KMS-11 (cell line): ENCODE results near the gene KLHDC8B.
"Not testable (repeated sequence)": the region's sequence is repeated elsewhere in the genome, so short reads cannot be mapped to it uniquely, and the experiment has no call there.

Source experiments
- H2AFZ ChIP-seq: fragments of 200-600 bp; sonication (generic); 2 replicates; pipeline ENCODE4 v1.6.1; 2016; ENCODE audit warnings: antibody characterized with exemption, mixed run types, low read depth
- H3K27ac ChIP-seq: fragments of 200-600 bp; sonication (generic); 2 replicates; pipeline ENCODE4 v1.6.1; 2016; ENCODE audit warnings: mild to moderate bottlenecking, mixed run types
- H3K27me3 ChIP-seq: fragments of 200-600 bp; sonication (generic); 2 replicates; pipeline ENCODE4 v1.6.1; 2017; ENCODE audit warnings: mild to moderate bottlenecking, low read depth, mixed run types, moderate library complexity; ENCODE audit not compliant: insufficient read depth
- H3K36me3 ChIP-seq: fragments of 200-600 bp; sonication (generic); 2 replicates; pipeline ENCODE4 v1.6.1; 2017; ENCODE audit warnings: mild to moderate bottlenecking, mixed run types; ENCODE audit not compliant: insufficient read depth
- H3K4me1 ChIP-seq: fragments of 200-600 bp; sonication (generic); 2 replicates; pipeline ENCODE4 v1.6.1; 2016; ENCODE audit warnings: mild to moderate bottlenecking, low read depth, mixed run types; ENCODE audit not compliant: poor library complexity, severe bottlenecking
- H3K4me2 ChIP-seq: fragments of 200-600 bp; sonication (generic); 2 replicates; pipeline ENCODE4 v1.7.0; 2016; ENCODE audit warnings: mild to moderate bottlenecking, mixed run types
- H3K4me3 ChIP-seq: fragments of 200-600 bp; sonication (generic); IDR thresholded peaks from 2 replicates; pipeline ENCODE4 v1.6.1; 2017; ENCODE audit warnings: low read depth, low read length, mixed read lengths; ENCODE audit not compliant: insufficient read depth
- H3K79me2 ChIP-seq: fragments of 200-600 bp; sonication (generic); 2 replicates; pipeline ENCODE4 v1.6.1; 2016; ENCODE audit warnings: low read depth, mixed run types; ENCODE audit not compliant: insufficient read depth
- H3K9ac ChIP-seq: fragments of 200-600 bp; sonication (generic); 2 replicates; pipeline ENCODE4 v1.6.1; 2016; ENCODE audit warnings: mild to moderate bottlenecking, mixed run types
- H4K20me1 ChIP-seq: fragments of 200-600 bp; sonication (generic); 2 replicates; pipeline ENCODE4 v1.6.1; 2016; ENCODE audit warnings: mild to moderate bottlenecking, mixed run types; ENCODE audit not compliant: insufficient read depth
- TF ChIP-seq, protein P1 (sequence below): fragments of 200-600 bp; sonication (generic); conservative IDR thresholded peaks from 2 replicates; pipeline ENCODE4 v1.6.1; 2017; ENCODE audit warnings: low read depth, mild to moderate bottlenecking, antibody characterized with exemption, low read length, moderate library complexity, mixed read lengths

KLHDC8B gene

DNA sequence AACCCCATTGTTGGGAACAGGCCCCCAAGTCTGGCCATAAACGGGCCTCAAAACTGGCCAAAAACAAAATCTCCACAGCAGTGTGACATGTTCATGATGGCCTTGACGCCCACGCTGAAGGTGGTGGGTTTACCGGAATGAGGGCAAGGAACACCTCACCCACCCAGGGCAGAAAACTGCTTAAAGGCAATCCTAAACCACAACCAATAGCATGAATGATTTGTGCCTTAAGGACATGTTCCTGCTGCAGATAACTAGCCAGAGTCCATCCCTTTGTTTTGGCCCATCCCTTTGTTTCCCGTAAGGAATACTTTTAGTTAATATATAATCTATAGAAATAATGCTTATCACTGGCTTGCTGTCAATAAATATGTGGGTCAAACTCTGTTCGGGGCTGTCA, 47.7 kb downstream of the KLHDC8B start:
- Histone ChIP-seq H3K27ac (no peak overlapping the region), H4K20me1 (no peaks in the 10 kb centered on the region), H3K4me1 (no peaks in the 10 kb centered on the region), H3K27me3 (no peaks in the 10 kb centered on the region), H3K79me2 (no peaks in the 10 kb centered on the region), H3K9ac (no peak overlapping the region), H3K36me3 (no peaks in the 10 kb centered on the region), H2AFZ (no peak overlapping the region), H3K4me2 (no peak overlapping the region), H3K4me3 (no peak overlapping the region)
- TF ChIP-seq, protein P1, sequence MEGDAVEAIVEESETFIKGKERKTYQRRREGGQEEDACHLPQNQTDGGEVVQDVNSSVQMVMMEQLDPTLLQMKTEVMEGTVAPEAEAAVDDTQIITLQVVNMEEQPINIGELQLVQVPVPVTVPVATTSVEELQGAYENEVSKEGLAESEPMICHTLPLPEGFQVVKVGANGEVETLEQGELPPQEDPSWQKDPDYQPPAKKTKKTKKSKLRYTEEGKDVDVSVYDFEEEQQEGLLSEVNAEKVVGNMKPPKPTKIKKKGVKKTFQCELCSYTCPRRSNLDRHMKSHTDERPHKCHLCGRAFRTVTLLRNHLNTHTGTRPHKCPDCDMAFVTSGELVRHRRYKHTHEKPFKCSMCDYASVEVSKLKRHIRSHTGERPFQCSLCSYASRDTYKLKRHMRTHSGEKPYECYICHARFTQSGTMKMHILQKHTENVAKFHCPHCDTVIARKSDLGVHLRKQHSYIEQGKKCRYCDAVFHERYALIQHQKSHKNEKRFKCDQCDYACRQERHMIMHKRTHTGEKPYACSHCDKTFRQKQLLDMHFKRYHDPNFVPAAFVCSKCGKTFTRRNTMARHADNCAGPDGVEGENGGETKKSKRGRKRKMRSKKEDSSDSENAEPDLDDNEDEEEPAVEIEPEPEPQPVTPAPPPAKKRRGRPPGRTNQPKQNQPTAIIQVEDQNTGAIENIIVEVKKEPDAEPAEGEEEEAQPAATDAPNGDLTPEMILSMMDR: no peak

DNA sequence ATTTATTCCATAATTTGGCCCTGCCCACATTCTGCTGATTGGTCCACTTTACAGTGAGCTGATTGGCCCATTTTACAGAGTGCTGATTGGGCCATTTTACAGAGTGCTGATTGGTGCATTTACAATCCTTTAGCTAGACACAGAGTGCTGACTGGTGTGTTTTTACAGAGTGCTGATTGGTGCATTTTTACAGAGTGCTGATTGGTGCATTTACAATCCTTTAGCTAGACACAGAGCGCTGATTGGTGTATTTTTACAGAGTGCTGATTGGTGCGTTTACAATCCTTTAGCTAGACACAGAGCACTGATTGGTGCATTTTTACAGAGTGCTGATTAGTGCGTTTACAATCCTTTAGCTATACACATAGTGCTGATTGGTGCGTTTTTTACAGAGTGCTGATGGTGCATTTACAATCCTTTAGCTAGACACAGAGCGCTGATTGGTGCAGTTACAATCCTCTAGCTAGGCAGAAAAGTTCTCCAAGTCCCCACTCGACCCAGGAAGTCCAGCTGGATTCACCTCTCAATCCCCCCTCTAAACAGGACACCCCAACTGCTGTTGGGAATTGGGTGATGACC, 49.7 kb downstream of the KLHDC8B start:
- not testable (repeated sequence) for H3K79me2 ChIP-seq, H3K4me3 ChIP-seq, H3K27me3 ChIP-seq, H4K20me1 ChIP-seq, H3K27ac ChIP-seq, H3K36me3 ChIP-seq, H3K4me1 ChIP-seq, H2AFZ ChIP-seq, H3K9ac ChIP-seq, H3K4me2 ChIP-seq

DNA sequence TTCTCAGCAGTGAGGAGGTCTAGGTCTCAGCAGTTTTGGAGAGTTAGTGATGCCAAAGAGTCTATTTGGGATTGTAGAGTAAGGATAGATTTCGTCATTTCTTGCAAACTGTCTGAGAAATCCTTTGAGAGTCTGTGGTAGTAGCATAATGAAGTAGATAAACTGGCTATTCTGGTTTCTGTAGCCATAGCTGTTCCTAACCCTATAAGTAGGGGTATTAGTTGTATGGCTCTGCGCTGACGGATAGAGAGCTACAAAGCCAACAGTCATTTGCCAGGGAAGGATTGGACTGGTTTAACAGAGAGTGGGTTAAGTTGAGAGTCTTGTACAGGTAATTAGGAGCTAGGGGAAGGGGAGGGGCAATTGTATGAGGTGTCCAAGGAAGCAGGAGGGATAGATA, 50.6 kb downstream of the KLHDC8B start:
- no peak overlapping the region for H3K27ac ChIP-seq
- no peak overlapping the region for H3K4me2 ChIP-seq
- H3K4me1 ChIP-seq: no peaks in the 10 kb centered on the region
- TF ChIP-seq, protein P1: no peak
- H3K79me2 ChIP-seq: no peaks in the 10 kb centered on the region
- H3K36me3 ChIP-seq: no peaks in the 10 kb centered on the region
- H4K20me1 ChIP-seq: no peaks in the 10 kb centered on the region
- no peak overlapping the region for H2AFZ ChIP-seq
- no peak overlapping the region for H3K9ac ChIP-seq
- H3K27me3 ChIP-seq: no peaks in the 10 kb centered on the region
- no peak overlapping the region for H3K4me3 ChIP-seq
